GM21786 (cell line): Measurements from ENCODE around the gene BHLHE23.

Experiments
- ATAC-seq: cut with Tn5 transposase; IDR thresholded peaks from one replicate; pipeline ENCODE4 v1.9.1; 2021; ENCODE audit not compliant: unreplicated experiment

Gene BHLHE23

DNA sequence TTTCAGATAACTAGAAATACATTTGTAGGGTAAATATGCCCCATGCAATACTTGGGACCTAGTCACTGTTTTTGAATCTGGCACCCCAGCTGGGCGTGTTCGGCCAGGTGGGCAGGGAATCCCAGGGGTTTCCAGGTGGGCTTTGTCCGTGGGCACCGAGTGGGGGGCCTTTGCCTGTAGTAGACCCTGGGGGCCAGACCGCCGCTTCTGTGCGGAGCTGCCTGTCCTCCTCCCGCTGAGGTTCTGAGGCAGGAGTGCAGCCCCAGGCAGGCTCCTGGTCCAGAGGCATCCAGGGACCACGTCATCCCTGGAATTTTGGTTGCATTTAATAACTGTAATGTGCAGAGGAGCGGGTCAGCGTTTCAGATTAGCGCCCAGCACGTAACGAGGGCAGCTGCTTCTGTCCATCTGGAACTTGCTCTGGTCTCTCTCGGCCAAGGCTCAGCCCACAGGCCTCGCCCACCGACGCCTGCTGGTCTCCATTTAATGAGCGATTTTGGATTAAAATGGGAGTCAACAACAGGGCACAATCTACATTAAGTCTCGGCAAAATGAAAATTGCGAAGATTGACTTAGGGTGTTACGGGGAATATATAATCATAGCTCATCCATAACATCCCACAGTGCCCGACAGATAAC is 12.8 kb downstream of the BHLHE23 start:
- no peak for ATAC-seq

DNA sequence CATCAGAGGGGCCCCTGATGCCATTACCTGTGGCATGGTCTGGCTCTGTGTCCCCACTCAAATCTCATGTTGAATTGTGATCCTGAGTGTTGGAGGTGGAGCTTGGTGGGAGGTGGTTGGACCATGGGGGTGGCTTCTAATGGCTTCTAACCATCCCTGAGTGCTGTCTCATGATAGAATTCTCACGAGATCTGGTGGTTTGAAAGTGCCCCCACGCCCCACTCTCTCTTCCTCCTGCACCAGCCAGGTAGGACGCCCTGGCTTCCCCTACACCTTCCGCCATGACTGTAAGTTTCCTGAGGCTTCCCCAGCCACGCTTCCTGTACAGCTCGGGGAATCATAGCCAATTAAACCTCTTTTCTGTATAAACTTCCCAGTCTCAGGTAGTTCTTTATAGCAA is 14.9 kb downstream of the BHLHE23 start:
- no peak for ATAC-seq

DNA sequence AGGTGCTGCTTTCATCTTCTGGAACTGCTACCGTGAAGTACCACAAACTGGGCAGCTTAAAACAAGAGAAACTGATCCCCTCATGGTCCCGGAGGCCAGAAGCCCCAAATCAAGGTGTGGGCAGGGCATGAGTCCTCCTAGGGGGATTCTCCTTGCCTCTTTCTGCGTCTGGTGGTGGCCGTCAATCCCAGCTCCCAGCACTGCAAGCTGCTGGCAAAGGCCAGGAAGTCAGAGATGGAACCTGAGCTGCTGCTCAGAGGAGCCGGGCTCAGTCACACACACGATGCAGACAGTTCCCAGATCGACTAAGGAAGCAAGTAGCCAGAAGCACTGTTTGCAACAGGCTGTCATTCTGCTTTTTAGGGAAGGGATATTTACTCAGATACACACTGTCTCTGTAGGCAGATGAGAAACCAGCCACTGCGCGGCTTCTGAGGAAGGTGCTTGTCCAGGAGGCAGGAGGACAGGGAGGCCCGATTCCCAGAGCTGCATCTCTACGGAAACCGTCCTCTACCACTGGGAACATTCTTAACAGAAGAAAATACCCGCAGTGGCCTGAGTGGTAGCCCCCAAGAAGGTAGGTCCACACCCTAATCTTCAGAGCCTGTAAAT is 15.5 kb downstream of the BHLHE23 start:
- no peak for ATAC-seq

DNA sequence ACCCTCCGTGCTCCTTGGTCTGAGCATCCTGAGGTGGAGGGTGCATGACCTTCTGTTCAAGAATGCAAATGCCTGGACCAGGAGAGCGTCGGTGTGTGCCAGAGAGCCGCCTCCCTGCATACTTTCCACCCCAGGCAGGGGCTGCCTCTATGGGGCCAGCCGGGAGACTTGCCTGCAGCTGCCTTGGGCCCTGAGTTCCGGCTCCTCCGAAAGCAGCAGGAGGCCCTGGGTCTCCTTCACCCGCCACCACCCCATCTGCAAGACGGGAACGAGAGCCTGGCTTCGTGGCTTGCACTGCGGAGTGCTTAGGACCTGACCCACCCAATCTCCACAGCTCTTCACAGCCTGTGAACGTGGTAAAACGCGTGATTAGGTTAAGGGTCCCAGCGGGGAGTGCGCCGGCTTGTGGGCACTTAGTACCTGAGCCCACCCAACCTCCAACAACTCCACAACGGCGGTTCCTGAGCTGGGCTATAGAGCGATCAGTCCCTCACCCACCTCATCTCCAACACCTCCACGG is 16.4 kb downstream of the BHLHE23 start:
- ATAC-seq = no peak

DNA sequence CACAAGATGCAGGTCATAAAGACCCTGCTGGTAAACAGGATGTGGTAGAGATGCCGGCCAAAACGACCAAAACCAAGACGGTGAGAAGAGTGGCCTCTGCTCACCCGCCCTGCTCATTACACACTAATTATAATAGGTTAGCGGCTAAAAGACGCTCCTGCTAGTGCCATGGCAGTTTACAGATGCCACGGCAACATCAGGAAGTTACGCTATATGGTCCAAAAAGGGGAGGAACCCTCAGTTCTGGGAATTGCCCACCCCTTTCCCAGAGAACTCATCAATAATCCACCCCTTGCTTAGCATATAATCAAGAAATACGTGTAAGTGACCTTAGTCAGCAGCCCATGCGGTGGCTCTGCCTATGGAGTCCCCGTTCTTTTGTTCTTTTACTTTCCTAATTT is 17.6 kb downstream of the BHLHE23 start:
- no peak for ATAC-seq

DNA sequence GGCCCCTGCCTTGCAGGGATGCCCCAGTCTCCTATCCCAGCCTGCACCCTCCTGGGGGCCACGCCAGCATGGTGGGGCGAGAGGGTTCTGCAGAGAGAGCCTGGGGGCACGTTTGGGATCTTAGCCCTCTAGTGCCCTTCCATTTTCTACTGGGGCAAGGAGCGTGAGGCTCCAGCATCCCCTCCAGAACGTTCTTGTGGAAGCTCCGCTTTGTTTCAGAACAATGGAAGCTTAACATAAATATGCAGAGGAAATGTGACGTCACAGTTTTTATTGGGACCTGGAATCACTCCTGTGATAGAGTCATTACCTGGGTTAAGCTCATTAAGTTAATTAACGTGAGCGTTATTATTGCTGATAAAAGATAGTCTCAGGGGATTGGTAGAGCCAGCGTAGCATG is 19.6 kb downstream of the BHLHE23 start:
- no peak for ATAC-seq

DNA sequence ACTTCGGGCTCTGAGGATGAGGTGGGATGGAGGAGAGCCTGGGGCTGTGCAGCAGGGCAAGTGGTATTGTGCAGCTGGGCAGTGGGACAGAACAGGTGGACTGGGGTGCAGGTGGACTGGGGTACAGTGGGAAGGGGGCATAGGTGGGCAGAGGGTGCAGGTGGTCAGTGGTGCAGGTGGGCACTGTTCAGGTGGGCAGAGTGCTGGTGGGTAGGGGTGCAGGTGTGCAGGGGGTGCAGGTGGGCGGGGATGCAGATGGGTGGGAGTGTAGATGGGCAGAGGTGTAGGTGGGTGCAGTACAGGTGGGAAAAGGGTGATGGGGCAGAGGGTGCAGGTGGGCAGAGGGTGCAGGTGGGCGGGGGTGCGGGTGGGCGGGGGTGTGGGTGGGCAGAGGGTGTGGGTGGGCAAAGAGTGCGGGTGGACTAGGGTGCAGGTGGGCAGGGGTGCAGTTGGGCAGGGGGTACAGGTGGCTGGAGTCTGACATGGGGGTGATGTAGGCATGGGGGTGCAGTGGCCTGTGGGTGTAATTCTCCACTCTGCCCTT is 20.4 kb downstream of the BHLHE23 start:
- no peak for ATAC-seq

DNA sequence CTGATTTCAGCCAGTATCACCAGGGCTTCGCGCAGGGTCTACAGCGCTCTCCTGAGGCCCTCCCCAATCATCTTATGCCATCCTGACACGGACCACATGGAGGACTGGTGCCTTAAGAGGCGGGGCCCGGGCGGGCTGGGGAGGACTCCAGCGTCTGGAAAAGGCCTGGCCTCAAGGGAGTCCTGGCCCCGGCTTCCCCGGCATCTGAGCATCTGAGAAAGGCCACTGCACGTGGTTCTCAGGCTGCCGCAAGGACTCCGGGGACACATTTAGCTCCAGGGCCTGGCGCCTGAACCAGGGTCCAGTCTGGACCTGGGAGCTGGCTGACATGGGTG is 21.4 kb downstream of the BHLHE23 start:
- no peak for ATAC-seq

DNA sequence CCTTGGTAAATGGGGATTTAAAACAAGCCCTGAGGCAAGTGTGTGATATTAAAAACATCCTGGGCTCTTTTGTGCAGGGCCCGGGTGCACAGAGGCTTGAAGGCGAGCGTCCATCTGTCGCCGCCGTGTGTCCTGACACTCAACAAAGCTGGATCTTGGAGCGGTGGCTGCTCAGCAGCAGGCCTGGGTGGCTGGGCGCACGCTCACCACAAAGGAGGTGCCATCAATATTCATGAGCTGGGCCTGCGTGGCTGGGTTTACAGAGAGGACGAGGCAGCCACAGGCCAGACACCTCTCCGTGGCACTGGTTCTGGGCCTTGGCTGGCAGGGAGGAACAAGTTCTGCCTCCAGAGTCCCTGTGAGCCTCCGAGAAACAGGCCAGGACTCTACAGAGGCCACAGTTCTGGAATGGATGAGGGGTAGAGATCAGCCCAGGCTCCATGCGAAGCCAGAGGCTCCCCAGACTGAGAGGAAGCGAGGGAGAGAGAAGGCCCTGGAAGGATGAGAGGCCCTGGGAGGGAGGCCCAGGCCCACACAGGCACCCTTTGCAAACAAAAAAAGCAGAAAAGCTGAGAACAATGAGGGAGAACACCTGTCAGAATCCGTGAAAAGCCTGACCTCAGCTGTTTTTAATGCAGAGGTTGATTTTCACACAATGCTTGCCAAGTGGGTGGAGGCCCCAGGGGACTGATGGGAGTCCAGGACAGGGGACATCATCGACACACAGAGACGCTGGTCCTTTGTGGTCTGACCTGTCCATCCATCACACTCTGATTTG is 21.9 kb downstream of the BHLHE23 start:
- ATAC-seq = no peak

DNA sequence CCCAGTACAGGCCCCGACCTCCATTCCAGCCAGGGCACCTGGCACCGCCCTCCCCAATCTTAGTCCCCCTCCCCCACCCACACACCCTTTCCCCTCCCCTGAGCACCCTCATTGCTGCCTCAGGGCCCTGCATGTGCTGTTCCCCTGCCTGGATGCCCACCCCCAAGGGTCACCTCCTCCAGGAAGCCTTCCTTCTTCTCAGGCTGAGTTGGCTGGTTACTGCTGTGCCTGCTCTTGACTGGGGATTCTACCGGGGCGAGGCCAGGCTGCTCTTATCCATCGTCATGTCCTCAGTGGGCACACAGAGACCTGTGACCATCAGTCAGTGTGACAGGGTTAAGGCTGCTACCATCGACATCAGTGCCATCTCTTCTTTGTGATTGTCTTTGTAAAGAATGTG is 23.6 kb downstream of the BHLHE23 start:
- ATAC-seq = no peak

DNA sequence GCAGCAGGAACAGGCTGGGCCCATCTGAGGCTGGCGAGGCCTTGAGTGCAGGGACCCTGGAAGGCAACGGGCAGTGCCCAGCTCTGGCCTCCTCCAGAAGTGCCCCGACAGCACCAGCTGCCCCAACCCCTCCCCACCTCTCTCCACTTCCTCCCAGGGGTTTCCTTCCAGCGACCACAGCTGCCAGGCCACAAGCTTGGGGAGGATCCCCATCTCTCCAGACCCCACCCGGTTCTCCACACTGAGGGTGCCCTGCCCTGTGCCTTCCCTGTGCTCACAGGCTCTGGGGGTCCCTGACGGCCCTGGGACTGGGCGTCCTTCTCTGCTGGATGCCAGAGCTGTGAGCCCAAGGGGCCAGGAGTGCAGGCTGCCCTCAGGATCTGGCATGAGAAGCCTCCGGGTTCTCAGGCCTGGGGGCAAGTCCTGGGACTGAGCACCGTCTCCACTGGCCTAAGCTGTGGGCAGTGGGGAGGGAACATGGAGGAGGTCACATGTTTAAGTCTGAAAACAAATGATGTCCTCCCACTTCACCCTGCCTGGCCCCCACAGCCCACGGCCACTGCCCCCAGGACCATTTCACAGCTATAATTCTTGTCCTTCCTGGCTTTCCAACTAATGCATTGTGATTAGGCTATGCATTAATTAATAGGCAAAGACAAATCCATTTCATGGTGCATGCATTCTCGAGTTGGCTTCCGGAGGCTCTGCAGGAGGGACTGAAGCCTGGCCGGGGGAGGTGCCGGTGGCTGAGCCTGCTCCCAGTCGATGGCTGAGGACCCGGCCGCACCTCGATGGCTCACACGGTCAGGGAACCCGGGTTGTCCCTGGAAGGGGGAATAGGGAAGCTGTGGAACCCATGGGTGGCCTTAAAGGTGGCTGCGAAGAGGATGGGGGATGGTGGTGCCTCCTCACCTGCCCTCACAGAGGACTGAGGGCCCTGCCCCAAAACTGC is 24.4 kb downstream of the BHLHE23 start:
- ATAC-seq = no peak

DNA sequence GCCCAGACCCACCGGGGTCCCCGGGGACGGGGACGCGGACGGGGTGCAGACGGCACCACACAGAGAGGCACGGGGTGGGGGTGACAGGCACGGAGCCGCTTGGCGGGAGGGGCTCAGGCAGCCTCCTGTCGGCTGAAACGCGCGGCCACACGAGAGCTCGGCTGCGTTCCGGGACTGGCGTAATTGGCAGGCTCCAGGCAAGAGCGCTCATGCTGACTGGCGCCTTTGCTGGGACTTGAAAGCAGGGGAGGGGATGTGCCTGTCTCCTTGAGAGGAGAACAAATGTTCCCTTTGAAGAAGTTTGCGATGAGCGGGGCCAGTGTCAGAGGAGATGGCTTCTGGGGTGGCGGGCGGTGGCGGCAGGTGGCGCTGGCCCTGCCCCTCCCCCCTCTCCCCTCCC is 25.8 kb downstream of the BHLHE23 start:
- ATAC-seq = no peak

DNA sequence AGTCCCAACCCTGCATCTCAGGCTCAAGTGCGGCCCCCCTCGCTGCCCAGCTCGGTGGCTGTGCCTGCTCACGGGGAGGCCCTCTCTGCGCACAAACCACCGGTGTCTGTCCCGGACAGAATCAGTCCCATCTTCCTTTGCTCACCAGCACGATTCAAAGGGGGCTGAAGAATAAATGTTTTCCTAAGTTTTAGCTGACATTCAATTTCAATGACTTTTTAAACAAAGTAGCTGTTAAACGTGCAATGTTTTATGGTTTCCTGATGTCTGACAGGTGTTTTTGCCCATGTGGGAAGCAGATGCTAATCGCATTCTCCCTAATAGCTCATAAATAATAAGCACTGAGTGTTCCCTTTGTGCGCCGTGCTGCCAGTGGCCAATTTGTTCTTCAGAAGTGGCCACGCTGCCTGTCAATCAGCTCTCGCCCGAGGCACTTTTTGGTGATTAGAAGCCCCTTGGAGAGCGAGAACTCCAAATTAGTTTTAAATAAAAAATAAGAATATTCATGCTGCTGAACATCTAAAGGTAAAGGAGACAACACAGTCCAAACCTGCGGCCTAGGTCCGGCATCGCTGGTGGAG is 26.3 kb downstream of the BHLHE23 start:
- ATAC-seq = no peak

DNA sequence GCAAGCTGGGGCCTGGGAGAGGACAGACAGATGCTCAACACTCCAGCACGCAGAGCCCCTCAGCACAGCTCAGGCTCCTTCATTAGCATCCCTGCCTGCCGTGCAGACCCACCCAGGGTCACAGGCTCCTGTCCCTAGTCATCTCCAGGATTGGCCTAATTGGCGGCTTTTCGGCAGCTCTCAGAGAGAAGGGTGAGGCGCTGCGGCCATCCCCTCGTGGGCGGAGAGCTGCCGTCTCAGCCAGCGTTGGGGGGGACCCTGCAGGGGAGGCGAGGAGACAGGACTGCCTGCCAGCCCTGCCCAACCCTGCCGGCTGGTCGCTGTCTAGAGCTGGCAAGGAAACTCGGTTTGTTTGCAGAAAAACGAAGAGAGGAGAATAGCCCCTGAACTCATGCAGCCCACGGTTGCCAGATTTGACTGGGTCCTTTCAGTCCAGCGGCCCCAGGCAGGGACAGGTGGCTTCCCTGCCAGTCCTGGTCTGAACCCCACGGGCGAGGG is 26.8 kb downstream of the BHLHE23 start:
- no peak for ATAC-seq

DNA sequence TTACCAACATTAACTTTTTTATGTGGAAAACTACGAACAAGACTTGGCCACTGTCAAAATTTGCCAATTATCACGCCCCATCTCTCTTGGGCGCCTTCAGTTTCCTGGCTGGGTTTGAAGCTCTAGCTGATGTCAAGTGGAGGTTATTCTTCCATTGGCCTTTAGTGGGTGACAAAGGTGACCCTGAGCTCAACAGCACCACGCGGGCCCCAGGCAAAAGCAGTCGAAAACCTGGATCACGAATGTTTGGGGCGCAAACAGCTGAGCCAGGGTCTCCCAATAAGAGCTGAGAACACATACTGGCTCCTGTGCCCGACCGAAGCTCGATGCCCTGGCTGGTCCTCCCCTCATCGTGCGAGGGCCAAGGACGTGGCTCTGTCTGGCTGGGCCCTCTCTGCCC is 27.5 kb downstream of the BHLHE23 start:
- no peak for ATAC-seq

DNA sequence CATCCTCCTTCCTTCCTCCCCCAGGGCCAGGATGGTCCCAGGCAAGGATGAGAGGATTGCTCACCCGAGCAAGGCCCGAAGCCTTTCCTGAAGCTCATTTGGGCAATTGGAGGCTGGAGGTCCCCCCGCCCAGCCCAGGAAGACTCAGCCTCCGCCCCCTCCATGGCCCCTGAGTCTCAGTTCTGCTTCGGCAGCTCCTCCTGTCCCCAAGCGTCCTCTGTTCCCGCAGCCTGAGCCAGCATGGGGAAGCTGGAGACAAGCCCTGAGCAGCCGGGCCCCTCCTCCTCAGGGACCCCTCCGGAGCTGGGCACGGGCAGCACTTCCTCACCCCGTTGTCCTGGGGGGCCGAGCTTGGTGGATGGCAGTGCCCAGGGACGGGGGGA is 28.2 kb downstream of the BHLHE23 start:
- no peak for ATAC-seq

DNA sequence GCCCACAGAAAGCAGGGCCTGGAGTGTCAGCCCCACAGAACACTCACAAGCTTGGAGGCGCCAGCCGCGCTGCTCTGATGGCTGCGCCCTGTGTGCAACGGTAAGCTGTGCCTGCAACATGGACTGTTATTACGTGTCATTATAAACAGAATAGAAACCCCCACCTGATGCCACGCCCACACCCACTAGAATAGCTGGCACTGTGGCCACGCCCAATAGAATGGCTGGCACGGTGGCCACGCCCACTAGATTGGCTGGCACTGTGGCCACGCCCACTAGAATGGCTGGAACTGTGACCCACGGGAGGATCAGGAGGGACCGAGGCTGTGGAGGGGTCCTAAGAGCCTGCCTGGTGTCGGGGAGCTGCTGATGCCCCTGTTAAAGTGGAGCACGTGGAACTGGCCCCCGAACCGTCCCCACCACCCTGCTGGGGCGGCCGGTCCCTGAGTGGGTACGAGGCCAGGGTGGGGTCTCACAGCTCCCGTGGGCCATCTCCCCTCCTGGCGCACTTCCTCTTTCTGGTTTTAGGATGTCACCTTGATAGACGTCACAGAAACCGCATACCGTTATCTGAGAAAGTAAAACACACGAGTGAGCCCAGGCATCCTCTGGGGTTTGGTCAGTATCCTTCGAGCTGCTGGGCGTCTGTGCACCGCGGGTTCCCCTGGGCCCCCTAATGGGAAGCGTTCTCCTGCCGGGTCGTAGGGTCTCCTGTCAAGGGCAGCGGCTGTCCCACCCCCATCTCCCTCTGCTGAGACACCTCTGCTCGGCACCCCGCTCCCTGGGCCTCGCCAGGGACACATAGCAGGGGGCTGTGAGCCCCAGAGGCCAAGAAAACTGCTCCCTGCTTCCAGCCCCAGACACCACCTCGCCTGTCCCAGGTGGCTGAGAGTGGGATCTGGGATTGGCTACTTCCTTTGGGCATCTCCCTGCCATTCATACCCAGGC is 28.9 kb downstream of the BHLHE23 start:
- peak; percentile 61 for ATAC-seq

DNA sequence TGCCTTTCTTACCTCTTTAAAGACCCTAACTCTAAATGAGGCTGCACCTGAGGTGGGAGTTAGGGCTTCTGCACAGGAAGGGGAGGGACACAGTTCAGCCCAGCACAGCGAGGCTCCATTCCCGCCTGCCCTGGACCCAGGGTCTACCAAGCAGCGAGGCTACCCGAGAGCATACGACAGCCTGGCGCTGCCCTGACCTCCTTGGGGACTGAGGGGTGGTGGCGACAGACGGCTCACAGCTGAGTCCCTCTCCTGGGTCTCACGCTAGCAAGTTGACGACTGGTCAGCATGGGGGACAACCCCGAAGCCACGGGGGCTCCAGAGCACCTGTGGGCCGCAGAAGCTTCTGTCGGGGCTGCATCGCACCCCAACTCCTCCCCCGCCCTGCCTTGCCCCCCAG is 29.9 kb downstream of the BHLHE23 start:
- no peak for ATAC-seq

DNA sequence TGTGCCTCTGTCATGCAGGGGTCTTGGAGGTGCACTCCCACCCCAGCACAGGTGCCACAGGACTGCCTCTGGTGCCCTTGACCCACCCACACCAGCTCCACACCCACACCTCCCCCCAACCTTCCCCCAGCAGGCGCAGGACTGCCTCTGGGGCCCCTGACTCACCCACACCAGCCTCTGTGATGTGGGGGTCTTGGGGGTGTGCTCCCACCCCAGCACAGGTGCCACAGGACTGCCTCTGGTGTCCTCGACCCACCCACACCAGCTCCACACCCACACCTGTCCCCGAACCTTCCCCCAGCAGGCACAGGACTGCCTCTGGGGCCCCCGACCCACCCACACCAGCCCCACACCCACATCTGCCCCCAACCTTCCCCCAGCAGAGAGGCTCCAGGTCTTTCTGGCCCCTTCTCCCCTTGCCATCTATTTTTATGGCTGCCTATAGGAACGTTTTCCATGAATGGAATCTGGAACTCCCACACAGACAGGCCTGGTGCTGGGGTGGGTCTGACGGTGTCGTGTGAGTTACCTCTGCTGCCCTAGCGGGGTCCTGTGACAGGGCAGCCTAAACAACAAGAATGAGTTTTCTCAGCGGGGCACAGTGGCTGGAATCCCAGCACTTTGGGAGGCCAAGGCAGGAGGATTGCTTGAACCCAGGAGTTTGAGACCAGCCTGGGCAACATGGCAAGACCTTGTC is 30.8 kb downstream of the BHLHE23 start:
- ATAC-seq = no peak
